H1 (cell line): ENCODE measurements around the gene IZUMO4. TPM values are rescaled to one million over a fixed set of nuclear protein-coding genes. Genes with fewer than 3 reads are reported as not detected.

Experiments used
- ATF2 ChIP-seq: IDR thresholded peaks from 2 replicates; pipeline ENCODE4 v1.6.1; 2012; ENCODE audit warnings: low read length, inconsistent platforms
- polyA plus RNA-seq, 7 experiments: library from polyadenylated mRNA; depleted of rRNA in 3 of 7; stranded (reverse) in 5 of 7; unstranded in 2 of 7; fragments of >200 nt in 5 of 7; fragments of 200-250 nt in 2 of 7; gene quantifications; 1 replicate in 5 of 7; 2 replicates in 1 of 7; 4 replicates in 1 of 7; pipeline versions ENCODE4 v1.2.1 to v1.2.3, GENCODE V29; 2011 to 2013; ENCODE audit warnings: missing spikeins in 2 of 7, mixed read lengths in 2 of 7
- total RNA-seq: library from RNA; stranded (reverse); fragmentation: NEBNext Ultra II Directional; extraction: Animal tissue kit (Norgen Biotek cat#: 25700); gene quantifications from 2 replicates; pipeline ENCODE4 v1.2.1, GENCODE V29; 2021

The IZUMO4 gene
- total and polyA plus RNA-seq, 2 of the 8 experiments (the other 6 are each of a cell fraction or from before 2014, with no cell fraction given): 1.8 to 1.9 TPM

GRCh38 chr19:2122251-2122650 lies 25.5 kb downstream of the IZUMO4 start (continued):
- TF ChIP-seq ATF2: no peak
